LoVo (cell line): ENCODE measurements around the gene FGF22.
"Not testable (repeated sequence)": the region's sequence is repeated elsewhere in the genome, so short reads cannot be mapped to it uniquely, and the experiment has no call there.

Experiments used
- DNase-seq: peaks from one replicate; pipeline ENCODE4 v3.0.0-alpha.2; 2016; ENCODE audit warnings: low spot score

The FGF22 gene

DNA sequence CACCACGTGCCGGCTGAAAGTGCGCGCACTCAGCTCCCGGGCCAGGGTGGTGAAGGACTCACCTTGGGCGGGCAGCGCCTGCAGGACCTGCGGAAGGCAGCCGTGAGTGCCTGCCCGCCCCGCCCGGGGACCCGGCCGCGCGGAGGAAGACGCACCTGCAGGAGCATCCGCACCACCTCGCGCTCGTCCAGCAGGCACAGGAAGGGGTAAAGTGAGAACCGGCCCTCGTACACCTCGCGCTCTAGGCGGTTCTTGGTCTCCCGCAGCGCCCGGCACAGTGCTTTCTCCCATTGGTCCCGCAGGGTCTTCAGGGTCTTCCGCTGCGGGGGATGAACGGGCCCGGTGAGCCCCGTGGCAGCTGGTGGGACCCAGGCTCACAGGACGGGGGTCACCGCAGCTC lies 17.0 kb upstream of the FGF22 start:
- DNase-seq: no peak

DNA sequence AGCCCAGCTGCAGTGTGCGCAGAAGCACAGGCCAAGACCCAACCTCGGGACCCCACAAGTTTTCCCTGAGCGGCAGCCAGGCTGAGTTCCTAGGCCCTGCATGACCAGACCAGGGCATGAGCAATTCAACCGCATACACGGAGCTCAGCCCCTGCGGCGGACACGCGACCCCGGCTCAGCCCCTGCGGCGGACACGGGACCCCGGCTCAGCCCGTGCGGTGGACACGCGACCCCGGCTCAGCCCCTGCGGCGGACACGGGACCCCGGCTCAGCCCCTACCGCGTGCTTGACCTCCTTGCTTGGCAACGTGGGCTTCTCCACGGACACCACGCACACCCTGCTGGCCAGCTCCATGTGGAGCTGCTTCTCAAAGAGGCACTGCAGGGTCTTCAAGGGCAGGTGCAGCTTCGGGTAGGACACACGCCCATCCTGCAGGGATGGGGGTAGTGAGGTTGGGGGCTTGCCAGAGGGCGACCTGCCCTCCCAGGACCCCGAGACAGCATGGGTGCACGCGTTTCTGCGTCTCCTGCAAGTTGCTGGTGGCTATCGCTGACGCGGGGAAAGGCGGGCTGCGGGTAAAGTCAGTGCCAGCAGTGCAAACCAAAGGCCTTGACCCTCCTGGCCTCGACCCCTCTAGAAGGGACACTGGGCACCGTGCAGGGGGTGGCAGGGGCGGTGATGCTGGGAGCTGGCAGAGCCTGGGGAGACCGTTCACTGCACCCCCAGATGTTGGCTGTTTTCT lies 16.3 kb upstream of the FGF22 start:
- DNase-seq: no peak

DNA sequence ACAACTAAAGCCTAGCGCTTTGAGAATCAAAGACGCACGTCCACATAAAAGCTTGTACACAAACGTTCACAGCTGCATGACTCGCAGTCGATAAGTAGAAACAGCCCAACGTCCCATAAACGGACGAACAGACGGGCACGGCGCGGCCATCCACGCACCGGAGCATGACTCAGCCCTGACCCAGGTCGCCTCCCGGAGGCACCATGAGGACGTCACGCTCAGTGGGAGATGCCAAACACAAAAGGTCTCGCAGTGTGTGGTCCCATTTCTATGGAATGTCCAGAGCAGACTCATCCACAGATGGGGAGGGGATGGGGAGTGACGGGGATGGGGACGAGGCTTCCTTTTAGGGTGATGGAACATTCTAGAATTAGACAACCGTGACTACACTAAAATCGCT lies 15.7 kb upstream of the FGF22 start:
- DNase-seq: no peak

DNA sequence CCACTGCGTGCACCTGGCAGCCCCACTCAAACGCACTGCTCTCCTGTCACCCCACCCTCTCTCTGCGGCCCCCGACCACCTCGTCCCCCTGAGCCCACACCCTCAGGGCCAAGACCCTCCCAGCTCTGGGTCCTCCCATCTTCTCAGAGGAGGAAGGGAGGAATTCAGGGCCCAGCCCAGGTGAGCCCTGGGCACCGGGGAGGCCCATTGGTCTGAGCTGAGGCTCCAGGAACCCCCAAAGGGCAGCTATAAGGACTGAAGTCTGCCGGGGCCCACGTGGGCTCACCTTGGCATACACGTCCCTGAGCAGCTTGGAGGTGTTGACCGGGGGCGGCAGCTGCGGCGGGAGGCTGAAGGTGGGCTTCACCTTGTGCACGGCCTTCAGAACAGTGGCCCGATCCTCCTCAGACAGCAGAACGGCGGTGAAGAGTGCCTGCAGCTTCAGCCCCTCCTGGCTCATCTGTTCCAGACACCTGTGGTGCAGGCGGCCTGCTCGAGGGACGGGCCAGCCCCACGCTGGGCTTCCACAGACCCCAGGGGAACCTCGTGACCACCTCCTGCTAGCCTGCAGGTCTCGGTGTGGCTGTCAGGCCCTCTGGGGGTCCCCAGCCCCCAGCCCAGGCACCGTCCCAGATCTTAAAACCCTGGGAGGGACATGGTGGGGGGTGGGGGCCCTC lies 15.1 kb upstream of the FGF22 start:
- no peak for DNase-seq

DNA sequence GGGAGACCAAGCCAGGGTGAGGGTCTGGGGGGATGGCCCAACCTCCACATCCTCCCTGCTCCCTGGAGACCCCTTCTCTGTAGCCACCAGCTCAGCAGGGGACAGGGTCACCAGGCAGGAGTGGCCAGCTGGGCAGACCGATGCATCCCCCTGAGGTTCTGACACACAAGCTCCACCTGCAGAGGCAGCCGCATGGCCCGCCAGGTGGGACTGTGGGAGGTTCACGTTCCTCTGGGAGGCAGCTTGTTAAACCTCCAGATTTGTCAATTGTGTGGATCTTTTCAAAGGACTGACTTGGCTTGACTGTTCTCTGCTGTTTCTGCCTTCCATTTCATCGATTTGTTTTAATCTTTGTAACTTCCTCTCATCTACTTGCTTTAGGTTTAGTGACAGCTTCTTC lies 14.4 kb upstream of the FGF22 start:
- no peak for DNase-seq

DNA sequence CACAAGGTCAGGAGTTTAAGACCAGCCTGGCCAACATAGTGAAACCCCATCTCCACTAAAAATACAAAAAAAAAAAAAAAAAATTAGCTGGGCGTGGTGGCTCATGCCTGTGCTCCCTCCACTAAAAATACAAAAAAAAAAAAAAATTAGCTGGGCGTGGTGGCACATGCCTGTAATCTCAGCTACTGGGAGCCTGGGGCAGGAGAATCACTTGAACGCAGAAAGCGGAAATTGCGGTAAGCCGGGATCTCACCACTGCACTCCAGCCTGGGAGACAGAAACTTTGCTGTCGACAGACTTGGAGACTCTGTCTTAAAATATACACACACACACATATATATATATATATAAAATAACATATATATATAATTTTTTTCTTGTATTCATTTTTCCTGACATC lies 13.1 kb upstream of the FGF22 start:
- not testable (repeated sequence) for DNase-seq

DNA sequence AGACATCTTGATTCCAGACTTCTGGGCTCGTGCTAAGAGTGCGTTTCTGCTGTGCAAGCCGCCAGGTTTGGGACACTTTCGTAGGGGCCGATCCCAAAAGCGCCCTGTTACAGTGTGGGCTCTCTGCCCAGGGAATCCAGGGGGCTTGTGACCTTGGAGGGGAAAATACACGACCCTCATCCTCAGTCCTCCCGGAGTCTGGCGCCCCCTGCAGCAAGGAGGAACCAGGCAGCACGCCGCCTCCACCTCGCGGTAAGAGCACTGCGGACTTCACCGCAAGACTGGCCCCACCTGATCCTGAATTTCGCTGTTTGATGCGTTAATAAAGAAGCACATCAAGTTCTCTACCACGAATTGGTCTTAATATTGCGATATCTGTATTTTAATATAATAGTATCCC lies 11.5 kb upstream of the FGF22 start:
- DNase-seq: no peak

DNA sequence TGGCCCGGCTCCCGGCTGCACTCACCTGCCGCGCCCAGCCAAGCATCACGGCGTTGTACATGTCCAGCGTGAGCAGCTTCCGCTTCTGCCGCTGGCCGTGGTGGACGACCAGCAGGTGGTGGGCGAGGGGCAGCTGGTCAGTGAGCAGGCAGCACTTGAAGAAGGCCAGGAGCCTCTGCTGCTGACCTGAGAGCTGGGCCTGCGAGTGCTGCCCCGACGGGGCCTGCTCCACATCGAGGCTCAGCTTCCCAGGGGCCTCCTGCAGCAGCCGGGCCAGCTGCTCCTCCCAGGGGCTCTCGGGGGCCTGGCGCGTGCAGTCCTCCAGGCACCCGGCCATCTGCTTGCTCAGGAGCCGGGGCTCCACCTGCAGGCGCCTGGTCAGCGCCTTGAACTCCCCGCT lies 10.2 kb upstream of the FGF22 start:
- not testable (repeated sequence) for DNase-seq

DNA sequence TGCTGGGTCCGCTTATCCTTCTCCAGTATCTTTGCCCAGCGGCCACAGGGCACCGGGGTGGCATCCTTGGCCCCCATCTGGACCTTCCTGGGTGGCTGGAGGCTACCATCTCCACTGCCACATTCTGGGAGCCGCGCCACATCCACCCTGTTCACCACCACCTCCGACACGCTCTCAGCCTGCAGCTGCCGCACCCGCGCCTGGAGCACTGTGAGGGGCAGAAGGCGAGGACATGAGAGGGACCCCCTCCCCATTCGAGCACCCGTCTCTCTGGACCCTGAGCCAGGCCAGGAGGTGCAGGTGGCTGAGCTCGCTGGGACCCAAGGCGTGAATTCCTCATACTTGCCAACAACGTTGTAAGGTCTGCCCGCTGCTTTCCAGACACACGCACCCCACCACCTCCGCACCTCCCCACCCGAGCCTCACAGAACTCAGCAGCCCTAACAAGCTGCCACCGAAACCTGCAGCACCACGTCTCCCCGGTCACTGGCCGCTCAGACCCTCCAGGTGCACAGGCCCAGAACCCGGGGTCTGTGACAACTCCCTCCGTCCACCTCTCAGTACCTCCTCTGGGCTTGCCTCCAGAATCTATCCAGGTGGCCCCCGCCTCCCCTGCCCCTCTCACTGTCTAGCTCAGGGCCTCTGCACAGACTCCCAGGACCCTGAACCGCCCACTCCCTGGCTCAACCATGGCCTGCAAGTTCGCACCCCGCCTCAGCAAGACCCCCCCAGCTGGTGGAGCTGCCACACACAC lies 9.5 kb upstream of the FGF22 start:
- no peak for DNase-seq

DNA sequence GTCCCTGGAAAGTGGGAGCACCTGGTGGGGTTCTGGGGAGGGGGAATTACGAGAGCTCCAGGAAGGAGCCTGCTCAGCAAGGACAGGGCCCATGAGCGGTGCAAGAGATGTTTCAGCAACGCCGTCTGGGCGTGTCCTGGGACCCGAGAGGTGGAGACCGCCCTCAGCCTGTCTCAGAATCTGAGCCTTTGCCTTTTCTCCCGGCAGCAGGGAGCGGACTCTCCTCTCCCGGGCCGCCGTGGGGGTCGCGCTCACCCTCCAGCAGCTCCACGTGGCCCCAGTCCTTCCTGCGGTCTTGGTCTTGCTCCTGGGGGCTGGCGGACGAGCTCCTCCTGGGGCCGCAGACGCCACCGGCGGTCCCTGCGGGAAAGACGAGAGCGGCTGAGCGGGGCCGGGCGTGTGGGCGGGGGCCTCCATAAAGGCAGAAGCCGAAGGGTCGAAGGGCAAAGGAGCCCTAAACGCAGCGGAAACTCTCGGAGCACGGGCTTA lies 7.1 kb upstream of the FGF22 start:
- DNase-seq: peak; percentile 54

DNA sequence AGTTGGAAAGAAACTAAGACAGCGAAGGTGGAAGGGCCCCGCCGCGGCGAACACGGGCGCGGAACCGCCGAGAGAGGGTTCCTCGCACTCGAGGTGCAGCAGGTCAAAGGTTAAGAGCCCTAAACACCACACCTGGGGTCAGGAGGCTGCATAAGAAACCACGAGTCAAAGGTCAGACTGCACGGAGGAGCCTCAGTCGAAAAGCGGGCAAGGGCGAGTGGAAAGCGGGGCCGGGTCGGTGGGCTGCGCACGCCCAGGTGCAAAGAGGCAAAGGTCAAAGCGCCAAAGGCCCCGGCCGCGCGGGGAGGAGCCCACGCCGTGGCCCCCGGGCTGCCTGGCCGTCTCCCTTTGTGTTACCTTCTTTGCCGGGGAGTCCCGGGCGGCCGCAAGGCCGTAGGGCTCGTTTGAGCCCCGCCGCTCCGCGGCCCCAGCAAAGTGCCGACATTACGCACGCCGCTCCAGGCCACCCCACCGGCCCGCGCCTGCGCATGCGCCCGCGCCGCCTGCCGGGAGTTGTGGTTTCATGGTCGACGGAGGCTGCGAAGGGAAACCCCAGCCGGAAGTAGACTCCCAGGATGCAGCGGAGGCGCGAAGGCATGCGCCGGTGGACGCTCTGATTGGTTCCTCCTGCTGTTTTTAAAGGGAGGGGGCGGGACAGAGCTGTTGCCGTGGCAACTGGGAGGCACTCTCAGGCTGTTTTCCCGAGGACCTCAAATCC lies 6.5 kb upstream of the FGF22 start, which contains the start of gene POLRMT:
POLRMT (minus strand) TSS at position 470 of the 718 bp plus-strand sequence; CDS start at position 445, 25 bp downstream.
- DNase-seq: peak; percentile 97

DNA sequence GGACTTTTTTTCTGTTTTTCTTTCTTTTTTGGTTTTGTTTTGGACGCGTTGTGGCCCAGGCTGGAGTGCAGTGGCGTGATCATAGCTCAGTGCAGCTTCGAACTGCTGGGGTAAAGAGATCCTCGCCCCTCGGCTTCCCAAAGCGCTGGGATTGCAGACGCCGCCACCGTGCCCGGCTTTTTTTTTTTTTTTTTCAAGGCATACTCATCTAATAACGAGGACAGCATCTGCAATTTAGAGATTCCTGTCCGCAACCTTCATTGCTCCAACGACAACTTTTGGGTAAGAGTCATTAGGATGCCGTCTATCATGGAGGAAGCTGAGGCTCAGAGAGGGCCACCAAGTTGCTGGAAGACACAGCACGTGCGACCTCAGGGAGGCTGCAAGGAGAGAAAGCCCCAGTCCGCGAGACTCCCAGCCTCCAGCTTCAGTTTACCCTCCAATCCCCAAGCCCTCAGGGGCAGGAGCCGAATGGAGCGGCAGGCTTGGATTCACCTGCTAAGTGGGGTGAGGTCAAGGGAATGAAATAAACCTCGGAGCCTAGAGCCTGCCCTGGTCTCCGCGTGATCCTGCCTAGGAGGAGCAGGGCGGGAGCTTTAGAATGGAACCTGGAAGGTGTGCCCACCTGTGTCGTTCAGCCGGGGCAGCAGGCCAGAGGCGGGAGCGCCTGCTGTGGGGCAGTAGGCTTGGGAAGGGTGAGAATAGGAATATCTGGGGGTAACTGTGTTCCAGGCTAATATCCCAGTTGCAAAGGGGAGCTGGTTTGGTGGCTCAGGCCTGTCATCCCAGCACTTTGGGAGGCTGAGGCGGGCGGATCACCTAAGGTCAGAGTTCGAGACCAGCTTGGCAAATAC lies 5.7 kb upstream of the FGF22 start:
- DNase-seq: no peak

DNA sequence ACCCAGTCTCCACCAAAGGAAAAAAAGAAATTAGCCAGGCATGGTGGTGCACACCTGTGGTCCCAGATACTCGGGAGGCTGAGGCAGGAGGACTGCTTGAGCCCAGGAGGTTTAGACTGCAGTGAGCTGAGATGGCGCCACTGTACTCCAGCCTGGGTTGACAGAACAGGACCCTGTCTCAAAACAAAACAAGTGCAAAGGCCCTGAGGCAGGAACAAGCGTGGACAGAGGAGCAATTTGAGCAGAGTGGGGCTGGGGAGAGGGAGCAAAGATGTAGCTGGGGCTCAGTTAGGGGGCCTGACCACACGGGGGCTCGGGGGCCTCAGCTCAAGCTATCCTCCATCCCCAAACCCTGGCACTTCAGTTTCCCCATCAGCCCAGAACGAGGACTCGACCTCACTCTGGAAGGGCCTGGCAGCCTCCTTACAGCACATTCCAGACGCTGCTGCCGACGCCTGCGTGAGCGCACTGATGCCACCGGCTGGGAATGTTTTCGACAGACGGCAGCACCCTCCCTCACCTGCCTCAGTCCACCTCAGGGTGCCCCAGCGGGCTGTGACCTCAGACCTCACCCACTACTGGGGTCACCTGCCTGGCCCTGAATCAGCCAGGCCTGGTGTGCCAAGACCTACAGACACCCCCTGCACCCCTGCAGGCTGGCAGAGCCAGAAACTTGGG lies 4.6 kb upstream of the FGF22 start:
- DNase-seq: no peak

DNA sequence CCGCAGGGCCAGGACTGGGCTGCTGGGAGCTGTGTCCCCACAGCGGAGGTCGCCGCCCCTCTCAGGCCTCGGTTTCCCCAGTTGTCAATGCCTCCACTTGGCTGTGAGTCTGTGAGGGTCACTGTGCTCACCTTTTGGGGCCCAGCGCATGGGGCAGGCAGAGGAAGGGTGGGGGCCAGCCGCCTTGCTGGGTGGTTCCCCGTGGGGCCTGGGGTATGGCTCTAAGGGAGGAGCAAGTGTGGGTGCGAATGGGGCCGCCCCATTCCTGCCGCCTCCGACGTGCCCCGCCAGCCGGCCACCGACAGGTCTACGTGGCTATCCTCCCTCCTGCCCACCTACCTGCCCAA lies 800 bp upstream of the FGF22 start:
- DNase-seq: no peak

DNA sequence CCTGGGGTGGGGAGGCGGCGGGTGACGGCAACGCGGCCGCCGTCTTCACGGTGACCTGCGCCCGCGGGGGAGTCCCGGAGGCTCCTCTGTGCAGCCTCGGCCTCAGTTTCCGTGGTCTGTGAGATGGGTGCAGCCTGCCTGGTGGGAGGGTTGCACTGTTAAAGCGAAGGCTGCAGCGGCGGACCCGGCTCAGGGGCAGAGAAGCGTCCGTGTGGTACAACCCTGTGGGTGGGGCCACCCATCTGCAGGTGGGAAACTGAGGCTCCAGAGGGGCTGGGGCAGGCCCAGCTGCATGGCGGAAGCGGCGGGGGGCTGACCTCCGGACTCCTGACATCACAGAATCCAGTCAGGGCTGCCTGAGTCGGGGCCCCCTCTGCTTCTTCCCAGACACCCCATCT lies 481 bp downstream of the FGF22 start:
- no peak for DNase-seq

DNA sequence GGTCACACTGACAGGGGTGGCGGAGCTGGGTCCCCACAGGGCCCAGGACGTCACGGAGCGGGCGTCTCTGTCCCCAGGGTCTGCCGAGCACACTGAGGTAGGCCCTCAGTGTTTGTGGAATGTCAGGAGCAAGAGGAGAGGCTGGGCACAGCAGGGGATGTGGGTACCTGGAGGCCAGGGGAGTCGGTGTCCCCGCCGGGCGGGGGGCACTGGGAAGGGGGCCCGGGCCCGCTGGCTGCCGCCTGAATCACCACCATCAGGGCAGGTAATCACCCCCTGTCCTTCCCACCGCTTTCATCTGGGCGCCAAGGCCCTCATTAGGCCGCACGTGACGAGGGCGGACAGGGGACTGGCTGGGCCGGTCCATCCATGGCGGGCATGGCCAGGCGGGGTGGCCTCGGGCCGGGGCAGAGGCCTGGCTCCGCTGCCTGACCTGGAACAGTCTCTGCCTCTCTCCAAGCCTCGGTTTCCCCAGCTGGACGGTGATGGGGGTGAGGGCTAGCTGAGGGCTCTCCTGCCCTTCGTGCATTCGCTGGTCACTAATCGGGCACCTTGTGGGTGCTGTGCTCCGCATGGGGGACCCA lies 1.0 kb downstream of the FGF22 start:
- no peak for DNase-seq

DNA sequence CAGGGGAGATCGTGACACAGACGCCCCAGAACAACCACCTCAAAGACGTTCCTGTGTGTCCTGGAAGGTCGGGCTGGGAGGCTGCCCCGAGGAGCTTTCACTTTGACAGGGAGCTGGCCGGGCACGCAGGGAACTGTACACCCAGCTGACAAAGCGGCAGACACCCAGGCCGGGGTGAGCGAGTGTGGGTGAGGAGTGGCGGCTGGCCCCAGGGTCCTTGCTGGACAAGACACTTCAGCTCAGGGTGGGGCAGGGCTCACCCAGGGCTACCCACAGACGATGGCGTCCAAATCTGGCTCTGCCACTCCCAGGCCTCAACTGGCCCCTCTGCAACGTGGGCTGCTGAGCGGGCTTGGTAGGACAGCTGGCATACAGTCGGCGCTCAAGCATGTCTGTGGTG lies 2.0 kb downstream of the FGF22 start:
- no peak for DNase-seq

DNA sequence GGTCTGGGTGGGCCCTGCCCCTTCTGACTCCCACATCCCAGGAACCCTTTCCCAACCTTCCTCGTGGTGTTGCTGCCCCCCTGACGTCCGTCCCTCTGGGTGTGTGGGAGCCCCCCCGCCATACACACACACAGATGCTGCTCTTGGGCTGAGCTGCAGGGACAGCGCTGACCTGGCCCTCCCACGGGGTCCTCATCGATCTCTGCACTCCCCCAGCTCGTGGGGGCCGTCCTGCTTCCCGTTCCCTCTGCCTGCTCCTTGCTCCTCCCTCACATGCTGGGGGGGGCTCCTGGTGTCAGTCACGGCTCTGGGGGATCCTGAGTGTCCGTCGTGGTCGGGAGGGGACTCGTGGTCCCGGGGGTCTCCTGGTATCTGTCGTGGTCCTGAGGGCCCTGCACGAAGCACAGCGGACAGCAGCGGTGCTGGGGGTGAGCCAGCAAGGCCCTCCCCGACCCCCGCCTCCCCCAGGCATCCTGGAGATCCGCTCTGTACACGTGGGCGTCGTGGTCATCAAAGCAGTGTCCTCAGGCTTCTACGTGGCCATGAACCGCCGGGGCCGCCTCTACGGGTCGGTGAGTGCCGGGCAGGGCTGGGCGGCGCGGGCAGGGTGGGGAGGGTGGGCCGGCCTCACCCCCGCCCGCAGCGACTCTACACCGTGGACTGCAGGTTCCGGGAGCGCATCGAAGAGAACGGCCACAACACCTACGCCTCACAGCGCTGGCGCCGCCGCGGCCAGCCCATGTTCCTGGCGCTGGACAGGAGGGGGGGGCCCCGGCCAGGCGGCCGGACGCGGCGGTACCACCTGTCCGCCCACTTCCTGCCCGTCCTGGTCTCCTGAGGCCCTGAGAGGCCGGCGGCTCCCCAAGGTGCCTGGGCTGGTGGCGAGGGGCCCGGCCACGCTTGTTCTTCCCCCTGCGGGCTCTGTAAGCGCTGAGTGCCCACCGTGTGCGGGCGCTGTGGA lies 3.4 kb downstream of the FGF22 start:
- no peak for DNase-seq

DNA sequence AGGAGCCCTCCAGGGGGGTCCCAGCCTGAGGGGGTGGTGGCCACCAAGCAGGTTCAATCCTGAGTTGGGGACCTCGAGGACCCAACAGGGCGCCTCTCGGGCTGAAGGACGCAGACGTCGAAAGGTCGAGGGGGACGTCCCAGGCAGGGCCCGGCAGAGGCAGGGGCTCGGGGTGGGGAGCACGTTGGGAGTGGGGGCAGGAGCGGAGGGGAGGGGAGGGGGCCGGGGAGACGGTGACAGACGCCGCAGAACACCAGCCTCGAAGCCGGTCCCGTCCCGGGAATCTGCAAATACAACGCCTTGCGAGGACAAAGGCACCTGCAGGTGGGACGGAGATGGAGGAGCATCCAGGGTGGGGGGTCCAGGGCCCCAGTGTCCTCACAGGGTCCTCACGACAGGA lies 4.1 kb downstream of the FGF22 start:
- no peak for DNase-seq
